H54 (cell line): ENCODE measurements around the gene USP25.
A peak's percentile ranks its signal among the peaks of the same experiment; 100 is the strongest.

Source experiments
- DNase-seq: peaks from one replicate; pipeline ENCODE4 v3.0.0; 2011; ENCODE audit warnings: low spot score, mixed read lengths; ENCODE audit not compliant: insufficient read length
- FAIRE-seq: peaks from 3 replicates; lab custom pipeline; 2011; peaks lifted over from hg19 to GRCh38; lab: Jason Lieb, UNC
- POLR2A ChIP-seq: IDR thresholded peaks from 2 replicates; pipeline ENCODE4 v1.6.1; 2011; ENCODE audit warnings: low read depth, mild to moderate bottlenecking, low read length

Gene USP25

DNA sequence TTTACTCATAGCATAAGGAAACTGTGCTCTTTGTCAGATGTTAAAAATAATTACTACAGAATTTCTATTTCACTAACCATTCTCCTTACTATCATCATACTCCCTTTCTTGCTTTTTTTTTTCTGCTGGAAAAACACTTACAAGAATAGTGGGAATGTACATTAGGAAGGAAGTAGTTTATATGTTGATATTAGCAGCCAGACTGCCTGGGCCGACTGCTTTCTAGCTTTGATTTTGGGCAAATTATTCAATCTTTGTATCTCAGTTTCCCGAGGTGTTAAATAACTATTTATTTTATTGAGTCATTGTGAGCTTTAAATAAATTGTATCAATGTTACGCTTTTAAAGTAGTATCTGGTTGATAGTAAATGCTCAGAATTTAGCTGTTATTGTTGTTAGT, 122.4 kb downstream of the USP25 start:
- FAIRE-seq (no peak), DNase-seq (no peak)
- no peak for TF ChIP-seq POLR2A

- FAIRE-seq = no peak
- no peak for TF ChIP-seq POLR2A
- no peak for DNase-seq
These were observed 123.3 kb downstream of the USP25 start for GRCh38 chr21:15853126-15853525.

DNA sequence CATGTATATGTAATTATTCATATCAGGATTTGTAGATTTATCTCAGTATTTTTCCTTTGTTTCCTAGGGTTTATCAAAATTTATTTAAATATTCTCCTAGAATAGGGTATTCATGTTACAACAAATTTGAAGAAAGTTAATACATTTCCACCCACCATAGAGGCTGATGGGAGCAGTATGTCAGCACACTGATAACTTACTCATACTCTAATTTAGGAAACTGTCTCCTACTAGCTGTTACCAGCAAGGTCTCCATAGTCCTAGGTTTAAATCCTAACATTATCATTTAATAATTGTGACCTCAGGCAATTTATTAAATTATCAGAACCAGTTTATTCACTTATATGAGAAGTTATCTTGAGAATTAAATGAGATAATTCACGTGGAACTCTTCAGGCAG, 127.0 kb downstream of the USP25 start:
- no peak for TF ChIP-seq POLR2A

GRCh38 chr21:15857740-15858139, 128.0 kb downstream of the USP25 start:
- FAIRE-seq = no peak
- DNase-seq = no peak

More for the DNA sequence above, 127.0 kb downstream of the USP25 start:
- FAIRE-seq (no peak), DNase-seq (no peak)

GRCh38 chr21:15860541-15860940, 130.8 kb downstream of the USP25 start:
- no peak for TF ChIP-seq POLR2A
- FAIRE-seq (no peak), DNase-seq (no peak)

More at GRCh38 chr21:15857740-15858139, 128.0 kb downstream of the USP25 start:
- no peak for TF ChIP-seq POLR2A

DNA sequence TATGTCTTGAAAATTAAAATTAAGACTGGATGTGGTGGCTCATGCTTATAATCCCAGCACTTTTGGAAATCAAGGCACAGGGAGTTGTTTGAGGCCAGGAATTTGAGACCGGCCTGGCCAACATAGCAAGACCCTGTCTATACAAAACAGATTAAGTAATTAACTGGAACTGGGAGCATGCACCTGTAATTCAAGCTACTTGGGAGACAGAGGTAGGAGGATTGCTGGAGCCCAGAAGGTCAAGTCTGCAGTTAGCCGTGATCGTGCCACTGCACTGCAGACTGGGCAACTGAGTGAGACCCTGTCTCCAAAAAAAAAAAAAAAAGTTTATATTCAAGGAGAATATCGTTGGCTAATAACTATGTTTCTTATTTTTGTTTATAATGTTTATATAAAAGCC, 139.2 kb downstream of the USP25 start:
- TF ChIP-seq POLR2A = no peak
- DNase-seq = no peak
- no peak for FAIRE-seq

DNA sequence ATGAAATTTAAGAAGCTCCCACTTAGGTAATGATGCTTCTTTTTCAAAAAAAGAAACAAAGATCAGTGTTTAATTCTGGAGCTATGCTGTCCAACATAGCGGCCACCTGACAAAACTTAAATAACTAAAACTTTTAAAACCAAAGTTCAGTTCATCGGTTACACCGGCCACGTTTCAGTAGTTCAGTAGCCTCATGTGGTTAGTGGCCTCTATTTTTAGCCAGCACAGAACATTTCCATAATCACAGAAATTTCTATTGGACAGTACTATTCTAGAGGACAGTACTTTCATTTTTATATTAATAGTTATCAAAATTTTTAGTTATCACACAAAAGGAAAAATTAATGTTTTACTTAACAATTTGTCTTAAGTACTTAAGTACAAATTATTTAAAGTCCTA, 141.0 kb downstream of the USP25 start:
- FAIRE-seq = no peak

GRCh38 chr21:15872236-15872635, 142.5 kb downstream of the USP25 start:
- FAIRE-seq = no peak
- TF ChIP-seq POLR2A = no peak
- no peak for DNase-seq

More for the DNA sequence above, 141.0 kb downstream of the USP25 start:
- TF ChIP-seq POLR2A = no peak
- no peak for DNase-seq

DNA sequence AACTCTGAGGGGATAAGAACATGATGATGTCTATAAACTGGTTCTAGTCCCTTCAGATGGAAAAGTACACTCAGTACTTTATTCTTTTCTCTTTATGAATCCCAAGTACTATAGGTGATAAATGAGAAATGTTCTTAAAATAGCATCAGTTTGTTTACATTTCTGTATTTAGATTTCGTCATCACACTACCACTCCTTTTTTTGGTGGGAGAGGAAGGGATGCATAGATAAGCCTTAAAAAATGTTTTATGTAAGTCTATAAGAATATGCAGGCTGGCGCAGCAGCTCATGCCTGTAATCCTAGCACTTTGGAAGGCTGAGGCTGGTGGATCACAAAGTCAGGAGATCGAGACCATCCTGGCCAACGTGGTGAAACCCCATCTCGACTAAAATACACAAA, 144.8 kb downstream of the USP25 start:
- no peak for DNase-seq
- no peak for TF ChIP-seq POLR2A
- FAIRE-seq = no peak

GRCh38 chr21:15875286-15875685, 145.5 kb downstream of the USP25 start:
- FAIRE-seq = peak; percentile 27
- TF ChIP-seq POLR2A = no peak

DNA sequence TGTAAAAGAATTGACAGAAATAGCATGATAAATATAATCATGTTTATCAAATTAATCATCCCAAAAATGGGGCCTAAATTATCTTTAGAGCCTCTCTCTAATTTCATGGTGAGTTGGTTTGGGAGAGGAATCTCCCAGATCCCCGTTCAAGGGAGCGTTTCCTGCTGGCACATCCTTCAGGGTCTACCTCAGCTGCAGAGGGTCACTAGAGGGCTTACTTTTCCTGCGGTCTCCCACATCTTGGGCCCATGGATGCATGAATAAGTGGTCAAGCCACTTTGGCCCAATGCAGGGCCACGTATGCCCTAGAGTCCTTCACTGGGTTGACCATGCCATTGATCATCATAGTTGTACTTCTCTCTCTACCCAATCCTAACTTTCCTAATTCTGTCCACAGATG, 164.1 kb downstream of the USP25 start:
- no peak for DNase-seq
- no peak for FAIRE-seq
- no peak for TF ChIP-seq POLR2A

More at GRCh38 chr21:15875286-15875685, 145.5 kb downstream of the USP25 start:
- DNase-seq = no peak

DNA sequence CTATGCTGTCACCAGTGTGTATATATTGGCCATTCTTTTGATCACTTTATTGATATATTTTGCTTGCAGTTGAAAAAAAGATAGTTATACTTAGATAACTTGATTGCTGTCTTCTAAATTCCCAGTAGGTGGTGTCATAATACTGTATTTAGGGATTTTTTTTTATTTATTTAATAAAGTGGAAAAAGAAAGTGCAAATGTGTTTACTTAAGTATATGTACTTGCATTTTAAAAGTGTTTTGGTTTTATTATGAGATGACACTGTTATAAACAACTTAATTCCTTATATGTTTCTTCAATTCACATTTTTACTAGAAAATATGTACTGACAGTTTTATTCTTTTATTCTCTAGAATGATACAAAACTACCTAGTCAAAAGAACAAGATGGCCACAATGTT, 164.8 kb downstream of the USP25 start:
- DNase-seq (no peak), FAIRE-seq (peak; percentile 48)

GRCh38 chr21:15895142-15896106, 165.6 kb downstream of the USP25 start:
- no peak for TF ChIP-seq POLR2A
- no peak for FAIRE-seq
- DNase-seq = no peak

More for the DNA sequence above, 164.8 kb downstream of the USP25 start:
- no peak for TF ChIP-seq POLR2A

GRCh38 chr21:15896501-15896900, 166.7 kb downstream of the USP25 start:
- no peak for FAIRE-seq
- no peak for DNase-seq
- no peak for TF ChIP-seq POLR2A

GRCh38 chr21:15904389-15904788, 174.6 kb downstream of the USP25 start:
- DNase-seq = no peak
- no peak for TF ChIP-seq POLR2A
- no peak for FAIRE-seq
